Measurements from ENCODE around the gene DYNC1I1. TPM values are rescaled to one million over a fixed set of nuclear protein-coding genes. Genes with fewer than 3 reads are reported as not detected.

DYNC1I1 gene
- polyA plus RNA-seq, 1 donor from 2014 or later: 28.9 TPM

DNA sequence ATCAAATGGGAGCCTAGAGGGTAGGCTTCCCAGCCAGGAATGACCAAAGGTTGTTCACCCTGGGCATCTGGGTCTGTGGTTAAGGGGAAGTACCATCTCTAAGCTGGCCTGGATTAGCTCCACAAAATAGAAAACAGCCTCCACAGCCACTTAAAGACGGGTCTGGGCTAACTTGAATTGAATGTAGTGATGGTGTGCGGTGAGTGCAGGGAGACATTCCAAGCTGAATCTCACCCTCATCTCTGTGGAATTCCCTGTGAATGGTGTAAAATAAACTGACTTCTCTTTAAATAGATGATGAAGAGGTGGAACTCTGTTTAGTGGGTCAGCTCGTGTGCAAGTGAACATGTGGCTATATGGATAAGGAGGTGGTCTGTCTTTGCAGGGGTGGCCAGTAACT is 251.0 kb downstream of the DYNC1I1 start:
- H3K4me2 ChIP-seq (ENCODE audit: low read length): no peak overlapping the region
- H4K20me1 ChIP-seq (ENCODE audit: insufficient read depth): no peaks in the 10 kb centered on the region
- H3K9ac ChIP-seq (ENCODE audit: low read length): no peak overlapping the region

DNA sequence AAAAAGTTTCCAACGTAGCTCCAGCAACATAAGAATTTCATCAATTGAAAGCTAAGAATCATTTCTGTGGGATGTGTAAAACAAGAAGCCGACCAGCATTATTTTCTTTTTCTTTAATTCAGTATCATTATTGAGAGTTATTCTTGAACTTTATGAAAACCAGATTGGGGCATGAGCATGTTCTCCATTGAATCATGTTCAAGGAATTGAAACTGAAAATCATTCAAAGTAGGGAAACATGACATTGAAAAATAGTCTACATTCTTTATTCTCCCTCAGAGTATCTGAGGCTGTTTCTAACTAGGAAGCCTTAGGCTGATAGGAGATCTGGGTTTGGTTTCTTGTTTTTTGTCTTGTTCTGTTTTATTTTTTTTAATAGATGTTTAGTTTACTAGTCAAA is 253.7 kb downstream of the DYNC1I1 start:
- no peaks in the 10 kb centered on the region for H3K79me2 ChIP-seq (replicated peaks; ENCODE audit: insufficient read depth, low read length)
- H3F3A ChIP-seq (ENCODE audit: insufficient read depth, low read length, poor library complexity, severe bottlenecking): no peaks in the 10 kb centered on the region
- no peaks in the 10 kb centered on the region for H4K20me1 ChIP-seq (ENCODE audit: insufficient read depth)
- no peak overlapping the region for H3K4me3 ChIP-seq (ENCODE audit: low read length)
- no peaks in the 10 kb centered on the region for H3K9me3 ChIP-seq (ENCODE audit: low read length)
- H2AFZ ChIP-seq (ENCODE audit: low read depth, low read length): no peak overlapping the region
- H3K9me2 ChIP-seq (ENCODE audit: insufficient read depth, low read length): no peaks in the 10 kb centered on the region
- no peak overlapping the region for H3K4me2 ChIP-seq (ENCODE audit: low read length)
- TF ChIP-seq MXI1 (conservative IDR thresholded peaks at IDR 0.05; ENCODE audit: poor library complexity, severe bottlenecking) (no peak), EP300 (conservative IDR thresholded peaks at IDR 0.05; ENCODE audit: poor library complexity, severe bottlenecking) (no peak), TAF1 (IDR thresholded peaks at IDR 0.05; ENCODE audit: low read depth) (no peak)
- TF ChIP-seq, protein P1, sequence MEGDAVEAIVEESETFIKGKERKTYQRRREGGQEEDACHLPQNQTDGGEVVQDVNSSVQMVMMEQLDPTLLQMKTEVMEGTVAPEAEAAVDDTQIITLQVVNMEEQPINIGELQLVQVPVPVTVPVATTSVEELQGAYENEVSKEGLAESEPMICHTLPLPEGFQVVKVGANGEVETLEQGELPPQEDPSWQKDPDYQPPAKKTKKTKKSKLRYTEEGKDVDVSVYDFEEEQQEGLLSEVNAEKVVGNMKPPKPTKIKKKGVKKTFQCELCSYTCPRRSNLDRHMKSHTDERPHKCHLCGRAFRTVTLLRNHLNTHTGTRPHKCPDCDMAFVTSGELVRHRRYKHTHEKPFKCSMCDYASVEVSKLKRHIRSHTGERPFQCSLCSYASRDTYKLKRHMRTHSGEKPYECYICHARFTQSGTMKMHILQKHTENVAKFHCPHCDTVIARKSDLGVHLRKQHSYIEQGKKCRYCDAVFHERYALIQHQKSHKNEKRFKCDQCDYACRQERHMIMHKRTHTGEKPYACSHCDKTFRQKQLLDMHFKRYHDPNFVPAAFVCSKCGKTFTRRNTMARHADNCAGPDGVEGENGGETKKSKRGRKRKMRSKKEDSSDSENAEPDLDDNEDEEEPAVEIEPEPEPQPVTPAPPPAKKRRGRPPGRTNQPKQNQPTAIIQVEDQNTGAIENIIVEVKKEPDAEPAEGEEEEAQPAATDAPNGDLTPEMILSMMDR (IDR thresholded peaks at IDR 0.05; ENCODE audit: poor library complexity, severe bottlenecking): no peak
- H3K27ac ChIP-seq (ENCODE audit: low read length): no peak overlapping the region
- H3K36me3 ChIP-seq (ENCODE audit: insufficient read depth, low read length): no peaks in the 10 kb centered on the region
- H3K9ac ChIP-seq (ENCODE audit: low read length): no peak overlapping the region
- H3K27me3 ChIP-seq (ENCODE audit: insufficient read depth, low read depth, low read length): no peaks in the 10 kb centered on the region

More for the DNA sequence above, 251.0 kb downstream of the DYNC1I1 start:
- Histone ChIP-seq H3K36me3 (ENCODE audit: insufficient read depth, low read length) (no peaks in the 10 kb centered on the region), H3K27ac (ENCODE audit: low read length) (no peak overlapping the region), H3K79me2 (replicated peaks; ENCODE audit: insufficient read depth, low read length) (no peaks in the 10 kb centered on the region), H3K4me3 (ENCODE audit: low read length) (no peak overlapping the region), H3F3A (ENCODE audit: insufficient read depth, low read length, poor library complexity, severe bottlenecking) (no peaks in the 10 kb centered on the region), H3K9me3 (ENCODE audit: low read length) (no peaks in the 10 kb centered on the region), H3K9me2 (ENCODE audit: insufficient read depth, low read length) (no peaks in the 10 kb centered on the region), H3K27me3 (ENCODE audit: insufficient read depth, low read depth, low read length) (no peaks in the 10 kb centered on the region), H2AFZ (ENCODE audit: low read depth, low read length) (no peak overlapping the region)
- TF ChIP-seq RAD21 (conservative IDR thresholded peaks at IDR 0.05) (no peak), MXI1 (conservative IDR thresholded peaks at IDR 0.05; ENCODE audit: poor library complexity, severe bottlenecking) (no peak), EP300 (conservative IDR thresholded peaks at IDR 0.05; ENCODE audit: poor library complexity, severe bottlenecking) (no peak), SMC3 (conservative IDR thresholded peaks at IDR 0.05; ENCODE audit: poor library complexity) (no peak), TAF1 (IDR thresholded peaks at IDR 0.05; ENCODE audit: low read depth) (no peak), EZH2 (IDR thresholded peaks at IDR 0.05; ENCODE audit: borderline replicate concordance, insufficient read depth, low read length, poor library complexity, severe bottlenecking) (no peak), POLR2AphosphoS5 (IDR thresholded peaks at IDR 0.05) (no peak), REST (IDR thresholded peaks at IDR 0.05; ENCODE audit: borderline replicate concordance) (no peak)
- TF ChIP-seq, protein P1 (IDR thresholded peaks at IDR 0.05; ENCODE audit: poor library complexity, severe bottlenecking): no peak

Measured in neural cell (in vitro differentiated cells).